ENCODE measurements around the gene DHCR7.

Gene DHCR7

DNA sequence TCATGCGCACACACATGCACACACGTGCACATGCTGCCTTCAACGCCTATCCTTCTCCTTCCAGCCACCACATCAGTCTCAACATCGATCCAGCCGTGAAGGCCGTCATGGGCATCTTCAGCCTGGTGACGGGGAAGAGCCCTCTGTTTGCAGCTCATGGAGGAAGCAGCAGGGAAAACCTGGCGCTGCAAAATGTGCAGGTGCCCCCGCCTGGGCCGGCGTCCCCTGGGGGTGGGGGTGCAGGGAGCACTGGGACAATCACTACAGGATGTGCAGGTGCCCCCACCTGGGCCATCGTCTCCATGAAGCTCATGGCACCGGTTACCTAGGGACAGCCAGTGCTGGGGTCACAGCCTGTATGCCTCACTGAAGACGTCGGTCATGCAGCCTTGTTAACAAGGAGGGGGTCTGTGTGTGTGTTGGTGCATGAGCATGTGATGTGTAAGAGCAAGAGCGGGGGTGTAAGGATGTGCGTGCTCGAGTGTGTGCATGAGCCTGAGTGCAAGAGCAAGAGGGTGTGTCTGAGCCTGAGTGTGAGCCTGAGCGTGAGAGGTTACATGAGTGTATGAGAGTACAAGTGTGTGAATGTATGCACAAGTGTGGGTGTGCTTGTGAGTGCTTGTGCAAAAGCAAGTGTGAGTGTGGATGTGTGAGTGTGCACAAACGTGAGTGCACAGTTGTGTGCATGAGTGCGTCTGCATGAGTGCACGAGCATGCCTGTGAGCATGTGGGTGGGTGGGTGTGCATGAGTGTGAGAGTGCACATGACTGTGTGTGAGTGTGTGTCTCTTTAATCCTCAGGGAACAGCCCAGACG lies 36.3 kb upstream of the DHCR7 start:
- Mint-ChIP-seq H3K9me3 (no peaks in the 10 kb centered on the region), H3K27me3 (ENCODE audit: low read depth) (no peaks in the 10 kb centered on the region), H3K27ac (no peak overlapping the region), H3K4me3 (no peak overlapping the region), H3K36me3 (ENCODE audit: low read depth) (peaks cover 56% of the 10 kb centered on the region), H3K4me1 (ENCODE audit: low read depth) (peaks cover 17% of the 10 kb centered on the region)

DNA sequence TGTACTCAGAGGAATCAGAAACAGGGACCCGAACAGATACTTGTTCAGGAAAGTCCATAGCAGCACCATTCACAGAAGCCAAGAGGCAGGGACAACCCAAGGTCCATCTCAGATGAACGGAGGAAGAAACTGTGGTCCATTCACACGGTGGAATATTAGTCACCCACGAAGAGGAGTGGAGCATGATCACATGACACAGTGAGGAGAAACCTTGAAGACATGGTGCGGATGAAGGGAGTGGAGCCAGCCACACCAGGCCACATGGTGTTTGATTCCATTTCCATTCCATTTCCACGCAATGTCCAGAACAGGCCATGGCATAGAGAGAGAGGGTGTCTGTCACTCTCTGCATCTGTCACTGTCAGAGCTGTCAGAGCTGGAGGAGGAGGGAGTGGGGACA lies 35.5 kb upstream of the DHCR7 start:
- Mint-ChIP-seq H3K4me3 (no peak overlapping the region), H3K27me3 (ENCODE audit: low read depth) (no peaks in the 10 kb centered on the region), H3K9me3 (no peaks in the 10 kb centered on the region), H3K27ac (no peak overlapping the region), H3K4me1 (ENCODE audit: low read depth) (peaks cover 10% of the 10 kb centered on the region), H3K36me3 (ENCODE audit: low read depth) (peaks cover 52% of the 10 kb centered on the region)

DNA sequence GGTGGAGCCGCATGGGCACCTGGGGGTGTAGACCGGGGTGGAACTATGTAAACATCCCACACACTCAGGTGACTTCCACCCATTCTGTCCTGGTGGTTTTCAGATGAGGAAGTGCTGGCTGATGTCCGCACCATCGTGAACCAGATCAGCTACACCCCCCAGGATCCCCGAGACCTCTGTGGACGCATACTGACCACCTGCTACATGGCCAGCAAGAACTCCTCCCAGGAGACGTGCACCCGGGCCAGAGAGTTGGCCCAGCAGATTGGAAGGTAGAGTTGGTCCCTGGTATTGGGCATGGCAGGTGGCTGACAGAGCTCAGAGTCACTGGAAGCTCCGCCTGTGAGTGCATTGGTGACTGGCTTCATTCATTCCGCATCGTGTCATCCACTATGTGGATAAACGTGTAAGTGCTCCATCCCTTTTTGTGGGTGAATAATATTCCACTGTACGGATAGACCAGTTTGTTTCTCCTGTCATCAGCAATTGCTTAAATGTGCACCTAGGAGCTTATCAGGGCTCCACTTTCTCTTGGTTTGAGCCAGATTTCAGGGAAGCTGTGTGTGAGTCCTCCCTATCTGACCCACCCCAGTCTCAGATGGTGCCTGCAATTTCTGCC lies 34.7 kb upstream of the DHCR7 start:
- peaks cover 45% of the 10 kb centered on the region for H3K36me3 Mint-ChIP-seq (ENCODE audit: low read depth)
- no peaks in the 10 kb centered on the region for H3K27me3 Mint-ChIP-seq (ENCODE audit: low read depth)
- no peak overlapping the region for H3K4me3 Mint-ChIP-seq
- no peaks in the 10 kb centered on the region for H3K9me3 Mint-ChIP-seq
- H3K4me1 Mint-ChIP-seq (ENCODE audit: low read depth), result peaks cover 1% of the 10 kb centered on the region
- H3K27ac Mint-ChIP-seq, result no peak overlapping the region

DNA sequence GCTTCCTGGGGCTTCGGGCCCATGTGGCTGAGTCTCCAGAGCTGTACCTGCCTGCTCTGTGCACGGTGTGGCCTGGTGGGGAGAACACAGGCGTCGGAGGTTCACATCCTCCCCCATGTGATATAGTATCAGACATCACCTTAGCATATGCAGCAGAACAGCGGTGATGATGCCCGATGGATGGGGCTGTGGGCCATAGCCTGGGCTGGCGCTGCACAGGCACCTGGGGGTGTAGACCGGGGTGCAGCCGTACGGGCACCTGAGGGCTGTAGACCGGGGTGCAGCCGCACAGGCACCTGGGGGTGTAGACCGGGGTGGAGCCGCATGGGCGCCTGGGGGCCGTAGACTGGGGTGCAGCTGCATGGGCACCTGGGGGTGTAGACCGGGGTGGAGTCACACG lies 34.0 kb upstream of the DHCR7 start:
- peaks cover 48% of the 10 kb centered on the region for H3K36me3 Mint-ChIP-seq (ENCODE audit: low read depth)

DNA sequence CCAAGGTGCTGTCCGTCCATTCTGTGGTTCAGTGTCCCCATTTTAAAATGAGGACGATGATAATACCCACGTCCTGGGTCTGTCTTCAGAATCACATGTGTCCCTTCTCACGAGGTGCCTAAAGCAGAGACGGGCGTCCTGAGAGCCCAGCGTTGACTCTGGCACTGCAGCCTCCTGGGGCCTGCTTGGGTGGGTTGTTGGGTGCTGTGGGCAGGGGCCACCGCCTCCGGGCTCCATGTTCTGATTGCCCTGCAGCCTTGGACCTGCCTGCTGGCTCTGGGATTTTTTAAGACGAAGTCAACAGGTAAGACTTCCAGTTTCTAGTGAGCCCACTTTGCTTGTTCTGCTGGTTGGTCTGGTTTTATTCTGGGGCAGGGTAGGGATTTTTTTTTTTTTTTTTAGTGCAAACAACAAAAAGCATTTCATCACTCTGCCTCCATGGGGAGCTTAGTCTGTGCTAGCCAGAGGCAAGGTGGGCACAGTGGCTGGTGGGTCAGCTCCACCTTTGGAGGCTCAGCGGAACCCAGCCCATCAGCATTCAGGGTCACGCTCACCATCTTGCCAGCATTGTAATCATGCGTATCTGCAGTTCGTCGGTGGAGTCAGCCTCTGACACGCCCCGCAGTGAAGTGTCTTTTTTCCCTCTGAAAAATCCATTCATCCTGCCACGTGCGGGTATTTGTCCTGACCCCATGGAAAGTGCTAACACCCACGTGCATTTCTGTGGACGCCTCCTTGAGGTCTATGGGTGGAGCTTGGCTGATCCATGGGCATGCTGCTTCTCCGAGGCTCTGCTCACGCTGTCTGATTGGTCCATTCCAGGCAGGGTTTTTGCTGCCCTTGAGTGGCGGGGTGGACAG lies 33.1 kb upstream of the DHCR7 start:
- Mint-ChIP-seq H3K27ac (no peak overlapping the region), H3K4me1 (ENCODE audit: low read depth) (no peaks in the 10 kb centered on the region), H3K9me3 (no peaks in the 10 kb centered on the region), H3K4me3 (no peak overlapping the region), H3K36me3 (ENCODE audit: low read depth) (peaks cover 47% of the 10 kb centered on the region), H3K27me3 (ENCODE audit: low read depth) (no peaks in the 10 kb centered on the region)

More for the DNA sequence above, 34.0 kb upstream of the DHCR7 start:
- no peaks in the 10 kb centered on the region for H3K4me1 Mint-ChIP-seq (ENCODE audit: low read depth)
- H3K27me3 Mint-ChIP-seq (ENCODE audit: low read depth), result no peaks in the 10 kb centered on the region
- no peak overlapping the region for H3K4me3 Mint-ChIP-seq
- no peaks in the 10 kb centered on the region for H3K9me3 Mint-ChIP-seq
- no peak overlapping the region for H3K27ac Mint-ChIP-seq

DNA sequence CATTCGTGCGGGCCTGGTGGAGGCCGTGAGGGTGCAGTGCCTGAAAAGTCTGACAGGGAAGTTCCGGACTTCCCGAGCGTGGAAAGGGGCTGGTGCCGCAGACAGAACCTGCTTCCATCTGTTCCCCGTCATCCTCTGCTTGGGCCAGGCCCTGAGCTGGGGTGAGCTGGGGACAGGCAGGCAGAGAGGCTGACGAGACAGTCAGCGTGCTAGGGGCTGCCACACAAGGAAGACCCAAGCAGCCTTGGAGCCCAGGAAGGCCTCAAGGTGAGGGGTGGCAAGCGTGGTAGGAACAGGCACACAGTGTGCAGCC lies 30.3 kb upstream of the DHCR7 start:
- Mint-ChIP-seq H3K4me3 (no peak overlapping the region), H3K27me3 (ENCODE audit: low read depth) (no peaks in the 10 kb centered on the region), H3K36me3 (ENCODE audit: low read depth) (peaks cover 31% of the 10 kb centered on the region), H3K4me1 (ENCODE audit: low read depth) (no peaks in the 10 kb centered on the region), H3K9me3 (no peaks in the 10 kb centered on the region), H3K27ac (no peak overlapping the region)

DNA sequence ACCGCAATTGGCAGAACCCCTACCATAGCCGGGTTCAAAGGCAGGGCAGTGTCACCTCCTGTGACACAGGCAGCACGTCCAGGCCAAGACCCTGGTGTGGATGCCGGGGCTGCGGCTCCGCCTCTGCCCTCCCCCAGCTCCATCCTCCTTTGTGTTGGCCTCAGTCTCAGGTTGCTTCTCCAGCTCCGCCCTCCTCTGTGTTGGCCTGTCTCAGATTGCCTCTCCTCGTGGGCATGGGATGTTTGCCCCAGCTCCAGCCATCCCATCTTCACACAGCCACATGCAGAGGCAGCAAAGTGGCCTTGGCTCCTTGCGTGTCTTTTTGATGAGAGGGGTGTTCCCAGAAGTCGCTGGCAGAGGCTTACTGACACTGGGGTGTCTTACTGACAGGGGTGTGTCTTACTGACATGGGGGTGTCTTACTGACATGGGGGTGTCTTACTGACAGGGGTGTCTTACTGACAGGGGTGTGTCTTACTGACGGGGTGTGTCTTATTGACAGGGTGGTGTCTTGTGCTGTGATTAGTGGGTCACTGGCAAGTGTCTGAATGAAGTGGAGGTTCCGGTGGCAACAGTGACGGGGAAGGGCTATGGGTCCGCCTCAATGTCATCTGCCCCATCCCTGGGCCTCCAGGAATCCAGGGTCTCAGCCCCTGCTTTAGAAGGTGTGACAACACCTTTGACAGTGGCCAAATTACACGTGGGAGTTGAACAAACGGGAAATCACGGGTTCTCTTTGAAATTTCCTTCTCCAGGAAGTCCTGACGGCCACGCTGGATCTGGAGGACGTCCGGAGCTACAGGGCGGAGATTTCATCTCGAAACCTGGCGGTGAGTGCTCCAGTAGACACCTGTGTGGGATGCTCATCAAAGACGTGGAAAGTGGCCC lies 29.7 kb upstream of the DHCR7 start:
- H3K4me1 Mint-ChIP-seq (ENCODE audit: low read depth), result no peaks in the 10 kb centered on the region

DNA sequence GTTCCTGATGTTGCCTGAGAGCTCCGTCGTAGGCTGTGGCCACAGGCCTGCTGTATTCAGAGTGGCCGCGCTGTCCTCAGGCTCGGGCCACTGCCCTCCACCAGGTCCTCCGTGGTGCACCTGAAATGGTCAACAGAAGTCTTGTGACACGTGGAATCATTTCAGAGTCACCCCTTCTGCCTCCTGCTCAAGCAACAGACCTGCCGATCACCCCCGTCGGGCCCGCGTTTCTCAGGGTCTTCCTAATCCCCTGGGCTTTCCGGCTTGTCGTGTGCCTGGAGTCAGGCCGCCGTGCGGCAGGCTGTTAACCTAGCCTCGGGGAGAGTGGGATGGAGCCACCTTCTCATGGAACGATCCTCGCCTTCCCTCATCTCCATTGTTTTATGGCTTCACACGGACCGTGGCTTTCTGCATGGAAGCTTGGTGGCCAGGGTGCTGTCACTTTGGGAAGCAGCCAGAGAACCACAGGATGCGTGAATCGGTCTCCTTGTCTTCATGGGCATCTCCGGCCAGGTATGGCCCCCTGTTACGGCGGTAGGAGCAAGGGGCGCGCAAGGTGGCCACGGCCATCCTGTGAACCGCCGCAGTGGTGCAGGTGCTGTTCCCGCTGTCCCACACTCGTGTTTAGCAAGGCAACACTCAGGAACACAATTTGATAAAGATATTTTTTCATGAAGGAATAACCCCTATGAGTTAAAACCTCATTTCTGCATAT lies 28.9 kb upstream of the DHCR7 start:
- no peaks in the 10 kb centered on the region for H3K4me1 Mint-ChIP-seq (ENCODE audit: low read depth)
- H3K9me3 Mint-ChIP-seq, result no peaks in the 10 kb centered on the region
- no peaks in the 10 kb centered on the region for H3K27me3 Mint-ChIP-seq (ENCODE audit: low read depth)
- H3K4me3 Mint-ChIP-seq, result no peak overlapping the region
- H3K36me3 Mint-ChIP-seq (ENCODE audit: low read depth), result peaks cover 28% of the 10 kb centered on the region
- no peak overlapping the region for H3K27ac Mint-ChIP-seq

More for the DNA sequence above, 29.7 kb upstream of the DHCR7 start:
- no peaks in the 10 kb centered on the region for H3K9me3 Mint-ChIP-seq
- no peak overlapping the region for H3K27ac Mint-ChIP-seq
- H3K27me3 Mint-ChIP-seq (ENCODE audit: low read depth), result no peaks in the 10 kb centered on the region
- no peak overlapping the region for H3K4me3 Mint-ChIP-seq
- H3K36me3 Mint-ChIP-seq (ENCODE audit: low read depth), result peaks cover 28% of the 10 kb centered on the region

DNA sequence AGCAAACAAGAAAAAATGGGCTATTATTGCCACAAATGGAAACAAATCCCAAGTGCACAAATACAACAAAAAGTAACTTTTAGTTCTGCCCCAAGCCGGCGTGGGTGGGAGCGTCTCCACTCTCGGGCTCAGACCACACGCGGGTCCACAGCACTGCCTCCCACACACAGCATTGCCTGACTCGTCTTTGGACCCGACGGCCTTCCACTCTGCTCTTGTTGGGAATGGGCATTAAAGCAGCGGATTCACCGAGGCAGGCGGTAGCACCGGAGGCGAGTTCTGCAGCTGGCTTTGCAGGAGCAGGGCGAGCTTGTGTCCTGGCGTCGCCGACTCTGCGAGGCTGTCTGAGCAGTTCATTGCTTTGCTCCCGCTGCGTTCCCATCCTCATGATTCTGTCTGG lies 27.8 kb upstream of the DHCR7 start:
- H3K27me3 Mint-ChIP-seq (ENCODE audit: low read depth), result no peaks in the 10 kb centered on the region
- H3K4me1 Mint-ChIP-seq (ENCODE audit: low read depth), result no peaks in the 10 kb centered on the region
- no peak overlapping the region for H3K27ac Mint-ChIP-seq
- H3K9me3 Mint-ChIP-seq, result no peaks in the 10 kb centered on the region
- H3K36me3 Mint-ChIP-seq (ENCODE audit: low read depth), result peaks cover 23% of the 10 kb centered on the region
- H3K4me3 Mint-ChIP-seq, result no peak overlapping the region

DNA sequence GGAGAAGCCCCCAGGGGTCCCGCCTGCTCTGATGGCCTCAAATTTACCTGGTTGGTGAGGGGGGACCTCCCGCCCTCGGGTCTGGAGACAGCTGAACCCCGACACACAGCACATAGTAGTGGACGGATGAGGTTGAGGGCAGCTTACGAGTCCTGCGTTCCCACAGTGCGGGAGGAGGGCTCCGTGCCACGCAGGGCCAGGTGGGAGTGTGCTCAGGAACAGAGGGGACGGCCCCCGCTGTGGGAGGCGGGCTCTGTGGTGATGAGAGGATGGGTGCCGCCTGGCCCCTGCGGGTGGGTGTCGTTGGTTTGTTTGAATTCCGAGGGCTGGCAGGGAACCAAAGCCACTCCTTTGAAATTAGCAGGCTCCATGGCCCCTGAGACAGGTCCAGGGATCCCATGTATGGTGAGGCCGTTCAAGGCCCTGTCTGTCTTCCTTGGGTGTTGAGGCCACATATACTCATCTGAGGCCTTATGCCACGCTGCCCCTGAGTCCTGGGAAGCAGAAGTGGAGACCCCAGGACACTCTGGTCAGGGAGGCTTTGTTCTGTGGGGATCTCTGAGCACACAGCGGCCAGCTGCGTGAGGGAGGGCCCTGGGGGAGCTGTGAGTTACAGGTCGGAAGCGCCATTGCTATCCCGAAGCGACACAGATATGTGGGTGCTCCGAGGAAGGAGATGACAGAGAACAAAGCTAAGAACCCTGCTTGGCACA lies 26.7 kb upstream of the DHCR7 start:
- Mint-ChIP-seq H3K36me3 (ENCODE audit: low read depth) (peaks cover 22% of the 10 kb centered on the region), H3K27me3 (ENCODE audit: low read depth) (no peaks in the 10 kb centered on the region), H3K4me3 (no peak overlapping the region), H3K27ac (no peak overlapping the region), H3K9me3 (no peaks in the 10 kb centered on the region), H3K4me1 (ENCODE audit: low read depth) (no peaks in the 10 kb centered on the region)

DNA sequence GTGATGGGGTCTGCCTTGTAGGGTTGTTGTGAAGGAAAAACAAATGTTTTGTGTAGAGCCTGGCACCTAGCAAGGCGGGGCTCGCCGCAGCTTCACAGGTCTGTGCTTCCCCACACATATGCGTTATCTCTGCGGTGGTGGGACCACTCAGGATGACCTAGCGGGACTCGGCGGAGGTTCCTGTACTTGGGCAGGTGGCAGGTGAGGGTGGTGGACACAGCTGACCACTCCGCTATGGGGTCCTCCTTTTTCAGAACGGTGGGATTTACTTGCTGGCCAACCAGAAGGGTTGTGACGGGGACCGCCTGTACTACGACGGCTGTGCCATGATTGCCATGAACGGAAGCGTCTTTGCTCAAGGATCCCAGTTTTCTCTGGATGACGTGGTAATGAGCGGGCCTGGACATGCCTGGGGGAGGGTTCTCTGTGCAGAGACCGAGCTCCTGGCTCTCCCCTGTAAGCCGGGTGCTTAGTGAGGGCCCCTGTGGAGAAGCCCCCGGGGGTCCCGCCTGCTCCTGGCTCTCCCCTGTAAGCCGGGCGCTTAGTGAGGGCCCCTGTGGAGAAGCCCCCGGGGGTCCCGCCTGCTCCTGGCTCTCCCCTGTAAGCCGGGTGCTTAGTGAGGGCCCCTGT lies 26.1 kb upstream of the DHCR7 start:
- H3K36me3 Mint-ChIP-seq (ENCODE audit: low read depth), result peaks cover 19% of the 10 kb centered on the region

DNA sequence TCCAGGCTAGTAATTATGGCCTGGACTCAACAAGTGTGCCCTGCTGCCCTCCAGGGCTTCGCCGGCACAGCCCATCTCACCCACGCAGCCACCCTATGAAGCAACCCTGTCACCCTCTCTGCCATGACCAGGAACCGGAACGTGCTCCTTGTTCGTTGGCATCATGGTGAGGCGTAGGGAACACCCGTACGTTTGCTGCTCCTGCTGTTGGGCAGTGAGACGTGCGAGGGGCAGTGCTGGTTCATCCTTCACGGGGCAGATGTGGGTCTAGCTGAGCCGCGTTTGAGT lies 25.5 kb upstream of the DHCR7 start:
- Mint-ChIP-seq H3K36me3 (ENCODE audit: low read depth) (peaks cover 23% of the 10 kb centered on the region), H3K4me1 (ENCODE audit: low read depth) (no peaks in the 10 kb centered on the region), H3K4me3 (no peak overlapping the region), H3K27me3 (ENCODE audit: low read depth) (no peaks in the 10 kb centered on the region), H3K27ac (no peak overlapping the region), H3K9me3 (no peaks in the 10 kb centered on the region)

More for the DNA sequence above, 26.1 kb upstream of the DHCR7 start:
- Mint-ChIP-seq H3K4me1 (ENCODE audit: low read depth) (no peaks in the 10 kb centered on the region), H3K27me3 (ENCODE audit: low read depth) (no peaks in the 10 kb centered on the region), H3K4me3 (no peak overlapping the region), H3K9me3 (no peaks in the 10 kb centered on the region), H3K27ac (no peak overlapping the region)

All from T-helper 1 cell treated with Interleukin-12 subunit alpha and Interleukin-12 subunit beta and Interleukin-4 antibody, amounts not matched to agents 30 μg/mL and 1 μg/mL, for 36 hours (primary cell).